GM19240 (cell line): ENCODE results near the gene COL16A1.

Source experiments
- DNase-seq: peaks from one replicate; pipeline ENCODE4 v3.0.0; 2011; ENCODE audit warnings: low spot score; ENCODE audit not compliant: insufficient read length

COL16A1 gene

GRCh38 chr1:31605908-31606427 lies 97.8 kb downstream of the COL16A1 start:
- DNase-seq = peak; percentile 77
